GM21423 (cell line): Measurements from ENCODE around the gene ZBTB1.
"Not testable (repeated sequence)": the region's sequence is repeated elsewhere in the genome, so short reads cannot be mapped to it uniquely, and the experiment has no call there.

ENCODE experiments used
- ATAC-seq: cut with Tn5 transposase; IDR thresholded peaks from one replicate; pipeline ENCODE4 v1.9.1; 2021; ENCODE audit warnings: mild to moderate bottlenecking, moderate library complexity; ENCODE audit not compliant: unreplicated experiment

Gene ZBTB1

GRCh38 chr14:64522591-64523355 is 18.2 kb downstream of the ZBTB1 start:
- no peak for ATAC-seq

GRCh38 chr14:64525354-64525753 is 20.8 kb downstream of the ZBTB1 start:
- no peak for ATAC-seq

DNA sequence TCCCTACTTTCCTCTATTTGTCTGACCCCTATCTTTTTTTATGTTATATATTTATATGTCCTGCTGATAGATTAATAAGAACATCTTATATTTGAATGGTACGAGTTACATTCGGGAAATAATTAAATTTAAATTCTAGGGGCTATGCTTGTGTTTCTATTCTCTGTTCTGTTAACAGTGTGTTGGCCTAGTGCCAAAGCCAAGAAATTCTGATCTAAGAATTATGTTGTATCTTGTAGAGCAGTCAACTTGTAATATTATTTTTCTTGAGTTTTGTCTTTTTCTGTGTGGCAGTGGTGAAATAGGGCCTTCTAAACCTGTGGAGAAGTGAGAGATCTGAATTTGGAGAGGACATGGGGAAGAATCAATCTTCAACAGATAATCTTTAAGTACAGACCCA is 27.0 kb downstream of the ZBTB1 start:
- no peak for ATAC-seq

GRCh38 chr14:64536488-64537245 is 32.1 kb downstream of the ZBTB1 start:
- no peak for ATAC-seq

GRCh38 chr14:64540208-64541202 is 35.9 kb downstream of the ZBTB1 start, which contains the start of gene HSPA2:
HSPA2 (plus strand) TSS chr14:64540741; CDS start chr14:64540850, 109 bp downstream.
- peak; percentile 97 for ATAC-seq

- ATAC-seq: no peak
Measured at GRCh38 chr14:64541261-64541971, 36.8 kb downstream of the ZBTB1 start.

- no peak for ATAC-seq
Measured at GRCh38 chr14:64541972-64542835, 37.6 kb downstream of the ZBTB1 start.

- no peak for ATAC-seq
Measured at GRCh38 chr14:64542836-64543201, 38.2 kb downstream of the ZBTB1 start.

- no peak for ATAC-seq
Measured at GRCh38 chr14:64544607-64545312, 40.2 kb downstream of the ZBTB1 start.

GRCh38 chr14:64549016-64549415 is 44.4 kb downstream of the ZBTB1 start:
- no peak for ATAC-seq

DNA sequence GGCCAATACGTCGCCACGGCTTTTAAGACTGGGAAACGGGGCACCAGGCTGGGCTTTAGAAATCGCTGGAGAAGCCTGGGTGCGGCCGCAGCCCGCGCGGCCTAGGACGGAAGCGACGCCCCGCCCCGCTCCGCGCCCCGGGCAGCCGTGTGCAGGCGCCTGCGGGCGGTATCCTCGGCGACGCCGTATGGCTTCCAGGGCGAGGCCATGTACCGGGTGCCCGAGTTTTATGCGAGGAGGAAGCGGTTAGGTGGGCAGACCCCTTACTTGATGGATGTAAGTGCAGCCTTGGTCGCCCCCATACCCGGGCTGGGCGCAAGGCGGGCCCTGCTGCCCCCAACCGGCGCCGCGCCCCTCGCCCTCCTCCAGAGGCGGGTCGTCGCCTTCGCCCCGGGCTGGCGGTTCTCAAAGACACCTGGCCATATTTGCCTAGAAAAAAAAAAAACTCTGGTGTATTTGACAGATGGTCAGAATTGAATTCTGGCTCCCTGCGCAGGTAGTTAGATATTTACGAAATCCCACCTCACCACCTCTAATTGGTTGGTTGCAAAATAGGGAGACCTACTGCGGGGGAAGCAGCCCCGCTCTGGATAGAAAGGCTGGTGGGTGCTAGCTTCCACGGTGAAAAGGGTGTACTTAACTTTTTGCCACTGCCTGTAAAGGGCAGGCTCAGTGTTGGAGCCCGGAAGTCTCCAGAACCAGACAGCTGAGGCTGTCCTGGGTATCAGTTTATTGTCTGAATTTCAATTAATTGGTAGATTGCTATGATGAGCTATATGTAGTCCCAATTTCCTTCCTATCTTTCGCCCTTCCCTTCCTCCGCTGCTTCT is 45.4 kb downstream of the ZBTB1 start, which contains the start of gene PPP1R36:
TSS of gene PPP1R36 (plus strand) at position 171 of the 830 bp plus-strand sequence. CDS start at position 208, 37 bp downstream.
- no peak for ATAC-seq

- ATAC-seq: no peak
Measured at GRCh38 chr14:64550621-64551333, 46.2 kb downstream of the ZBTB1 start.

DNA sequence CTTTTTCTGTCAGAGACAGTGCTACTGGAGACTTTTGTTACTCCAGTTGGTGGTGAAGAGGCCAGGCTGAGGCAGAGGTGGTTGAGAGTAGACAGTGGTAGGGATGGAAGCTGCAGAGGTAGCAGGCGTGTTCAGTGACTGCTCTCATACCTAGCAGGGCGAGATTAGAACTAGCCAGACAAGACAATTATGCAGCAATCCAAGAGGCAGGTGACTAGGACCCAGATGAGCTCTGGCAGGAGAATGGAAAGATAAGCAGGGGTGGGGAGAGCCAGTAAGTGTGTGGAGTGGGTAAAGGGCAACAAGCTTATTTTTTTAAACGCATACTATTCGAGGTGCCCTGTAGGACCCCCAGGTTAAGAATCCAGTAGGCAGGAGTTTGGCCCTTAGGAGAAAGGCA is 50.0 kb downstream of the ZBTB1 start:
- no peak for ATAC-seq

DNA sequence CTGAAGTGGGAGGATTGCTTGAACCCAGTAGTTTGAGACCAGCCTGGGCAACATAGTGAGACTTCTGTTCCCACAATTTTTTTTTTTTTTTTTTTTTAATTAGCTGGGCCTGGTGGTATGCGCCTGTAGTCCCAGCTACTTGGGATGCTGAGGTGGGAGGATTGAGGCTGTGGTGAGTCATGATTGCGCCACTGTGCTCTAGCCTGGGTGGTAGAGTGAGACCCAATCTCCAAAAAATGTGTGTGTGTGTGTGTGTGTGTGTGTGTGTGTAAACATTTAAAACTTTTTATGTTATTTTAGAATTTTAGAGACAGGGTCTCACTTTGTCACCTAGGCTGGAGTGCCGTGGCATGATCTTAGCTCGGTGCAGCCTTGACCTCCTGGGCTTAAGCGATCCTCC is 52.0 kb downstream of the ZBTB1 start:
- ATAC-seq: no peak

DNA sequence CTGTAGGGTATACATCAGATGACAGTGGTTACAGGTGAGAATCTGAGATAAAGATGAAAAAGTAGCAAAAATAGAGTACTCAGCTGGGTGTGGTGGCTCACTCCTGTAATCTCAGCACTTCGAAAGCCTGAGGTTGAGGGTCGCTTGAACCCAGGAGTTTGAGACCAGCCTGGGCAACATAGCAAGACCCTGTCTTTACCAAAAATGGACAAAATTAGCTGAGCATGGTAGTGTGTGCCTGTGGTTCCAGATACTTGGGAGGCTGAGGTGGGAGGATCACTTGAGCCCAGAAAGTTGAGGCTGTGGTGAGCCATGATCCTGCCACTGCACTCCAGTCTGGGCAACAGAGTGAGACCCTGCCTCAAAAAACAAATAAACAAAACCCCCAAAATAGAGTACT is 53.6 kb downstream of the ZBTB1 start:
- ATAC-seq: not testable (repeated sequence)

GRCh38 chr14:64561631-64562030 is 57.1 kb downstream of the ZBTB1 start:
- ATAC-seq: no peak

GRCh38 chr14:64562436-64562835 is 57.9 kb downstream of the ZBTB1 start:
- no peak for ATAC-seq
